Loucy (cell line): ENCODE data around the gene LRRC1.

ENCODE experiments used
- H2AFZ ChIP-seq: fragments of 200-600 bp; sonication (generic); 2 replicates; pipeline ENCODE4 v1.6.0; 2016; ENCODE audit warnings: antibody characterized with exemption, mild to moderate bottlenecking, low read length, moderate library complexity
- H3F3A ChIP-seq: fragments of 200-600 bp; 2 replicates; pipeline ENCODE4 v1.6.0; 2016; ENCODE audit warnings: antibody characterized with exemption, low read depth, mild to moderate bottlenecking
- H3K27me3 ChIP-seq: fragments of 200-600 bp; sonication (generic); 2 replicates; pipeline ENCODE4 v1.6.1; 2014; ENCODE audit warnings: low read length, mild to moderate bottlenecking; ENCODE audit not compliant: insufficient read depth, poor library complexity, severe bottlenecking
- H3K36me3 ChIP-seq: fragments of 200-600 bp; sonication (generic); 2 replicates; pipeline ENCODE4 v1.6.1; 2016; ENCODE audit warnings: low read length; ENCODE audit not compliant: insufficient read depth
- H3K4me1 ChIP-seq: fragments of 200-600 bp; sonication (generic); 2 replicates; pipeline ENCODE4 v1.5.1; 2014; ENCODE audit warnings: low read length, mild to moderate bottlenecking; ENCODE audit not compliant: insufficient read depth, poor library complexity, severe bottlenecking
- H3K4me2 ChIP-seq: fragments of 200-600 bp; sonication (generic); 2 replicates; pipeline ENCODE4 v1.6.0; 2014; ENCODE audit warnings: antibody characterized with exemption, low read length, low read depth, mild to moderate bottlenecking; ENCODE audit not compliant: poor library complexity, severe bottlenecking
- H3K4me3 ChIP-seq: fragments of 200-600 bp; sonication (generic); 2 replicates; pipeline ENCODE4 v1.5.1; 2014; ENCODE audit warnings: low read length, mild to moderate bottlenecking, mixed read lengths; ENCODE audit not compliant: poor library complexity, severe bottlenecking
- H3K79me2 ChIP-seq: fragments of 200-600 bp; sonication (generic); 2 replicates; pipeline ENCODE4 v1.6.1; 2014; ENCODE audit warnings: low read length; ENCODE audit not compliant: insufficient read depth
- H3K9ac ChIP-seq: fragments of 200-600 bp; sonication (generic); 2 replicates; pipeline ENCODE4 v1.6.0; 2014; ENCODE audit warnings: mild to moderate bottlenecking, low read depth, low read length, moderate library complexity; ENCODE audit not compliant: poor library complexity, severe bottlenecking
- H3K9me2 ChIP-seq: fragments of 200-600 bp; sonication (generic); replicated peaks from 2 replicates; pipeline ENCODE4 v1.6.1; 2016; ENCODE audit warnings: low read depth, low read length, mixed read lengths
- H3K9me3 ChIP-seq: fragments of 200-600 bp; sonication (generic); 2 replicates; pipeline ENCODE4 v1.6.1; 2014; ENCODE audit warnings: mild to moderate bottlenecking, antibody characterized with exemption, low read length, low read depth; ENCODE audit not compliant: insufficient read depth
- H4K20me1 ChIP-seq: fragments of 200-600 bp; sonication (generic); 2 replicates; pipeline ENCODE4 v1.6.0; 2014; ENCODE audit warnings: antibody characterized with exemption, low read length, mild to moderate bottlenecking; ENCODE audit not compliant: insufficient read depth, poor library complexity, severe bottlenecking
- EZH2phosphoT487 ChIP-seq: fragments of 200-600 bp; IDR thresholded peaks from 2 replicates; pipeline ENCODE4 v1.6.1; 2018; ENCODE audit warnings: antibody characterized with exemption, mild to moderate bottlenecking, moderate library complexity, borderline replicate concordance
- TF ChIP-seq, protein P1 (sequence below): fragments of 200-600 bp; sonication (generic); conservative IDR thresholded peaks from 2 replicates; pipeline ENCODE4 v1.5.1; 2014; ENCODE audit warnings: mild to moderate bottlenecking, antibody characterized with exemption, low read length

LRRC1 gene

DNA sequence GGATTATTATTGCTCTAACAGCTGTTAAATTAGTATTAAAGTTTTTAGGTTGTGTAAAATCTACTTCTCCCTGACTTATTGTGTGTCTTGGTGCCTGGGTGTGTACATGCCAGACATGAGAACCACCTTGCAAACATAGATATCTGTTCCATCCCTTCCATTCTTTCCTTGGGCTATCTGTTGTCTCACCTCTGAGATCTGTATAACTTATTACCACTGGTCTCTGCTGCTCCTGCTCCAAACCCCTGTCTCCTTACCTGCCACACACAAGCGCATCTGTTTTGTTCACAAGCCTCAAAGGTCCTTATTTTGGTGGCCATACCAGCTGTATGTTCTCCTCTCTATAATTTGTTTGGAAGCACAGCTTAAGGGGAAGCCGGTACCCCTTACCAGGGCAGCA is 2.5 kb downstream of the LRRC1 start:
- peaks cover 49% of the 10 kb centered on the region for H3K79me2 ChIP-seq
- H2AFZ ChIP-seq: no peak overlapping the region
- H3K4me2 ChIP-seq: peak overlapping the region; percentile 79
- TF ChIP-seq EZH2phosphoT487: no peak
- TF ChIP-seq, protein P1, sequence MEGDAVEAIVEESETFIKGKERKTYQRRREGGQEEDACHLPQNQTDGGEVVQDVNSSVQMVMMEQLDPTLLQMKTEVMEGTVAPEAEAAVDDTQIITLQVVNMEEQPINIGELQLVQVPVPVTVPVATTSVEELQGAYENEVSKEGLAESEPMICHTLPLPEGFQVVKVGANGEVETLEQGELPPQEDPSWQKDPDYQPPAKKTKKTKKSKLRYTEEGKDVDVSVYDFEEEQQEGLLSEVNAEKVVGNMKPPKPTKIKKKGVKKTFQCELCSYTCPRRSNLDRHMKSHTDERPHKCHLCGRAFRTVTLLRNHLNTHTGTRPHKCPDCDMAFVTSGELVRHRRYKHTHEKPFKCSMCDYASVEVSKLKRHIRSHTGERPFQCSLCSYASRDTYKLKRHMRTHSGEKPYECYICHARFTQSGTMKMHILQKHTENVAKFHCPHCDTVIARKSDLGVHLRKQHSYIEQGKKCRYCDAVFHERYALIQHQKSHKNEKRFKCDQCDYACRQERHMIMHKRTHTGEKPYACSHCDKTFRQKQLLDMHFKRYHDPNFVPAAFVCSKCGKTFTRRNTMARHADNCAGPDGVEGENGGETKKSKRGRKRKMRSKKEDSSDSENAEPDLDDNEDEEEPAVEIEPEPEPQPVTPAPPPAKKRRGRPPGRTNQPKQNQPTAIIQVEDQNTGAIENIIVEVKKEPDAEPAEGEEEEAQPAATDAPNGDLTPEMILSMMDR: no peak
- H3K9ac ChIP-seq: no peak overlapping the region
- H3K9me2 ChIP-seq: no peaks in the 10 kb centered on the region
- no peaks in the 10 kb centered on the region for H3K36me3 ChIP-seq
- peak overlapping the region; percentile 82 for H3K4me3 ChIP-seq
- H3K9me3 ChIP-seq: no peaks in the 10 kb centered on the region
- H3K27me3 ChIP-seq: no peaks in the 10 kb centered on the region
- peaks cover 56% of the 10 kb centered on the region for H3K4me1 ChIP-seq
- H4K20me1 ChIP-seq: peaks cover 32% of the 10 kb centered on the region
- H3F3A ChIP-seq: no peaks in the 10 kb centered on the region

DNA sequence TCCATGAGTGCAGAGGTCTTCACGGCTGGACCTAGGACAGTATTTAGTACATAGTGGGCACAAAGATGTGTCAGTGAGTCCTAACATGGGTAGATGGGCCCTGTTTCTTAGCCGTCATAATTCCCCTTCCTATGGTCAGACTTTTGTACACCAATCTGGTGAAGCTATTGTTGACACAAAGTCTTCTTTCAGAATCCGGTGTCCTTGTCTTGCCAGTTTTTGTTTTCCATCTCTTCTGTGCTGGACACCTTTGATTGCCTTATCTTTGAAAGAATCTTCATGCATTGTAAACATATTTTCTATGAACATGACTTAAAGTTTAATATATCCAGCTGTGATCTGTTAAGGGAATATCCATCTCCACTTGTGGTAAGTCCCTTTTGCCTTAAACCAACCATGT is 4.5 kb downstream of the LRRC1 start:
- no peaks in the 10 kb centered on the region for H3K27me3 ChIP-seq
- TF ChIP-seq EZH2phosphoT487: no peak
- TF ChIP-seq, protein P1: no peak
- H3K4me2 ChIP-seq: peak overlapping the region; percentile 57
- no peaks in the 10 kb centered on the region for H3K36me3 ChIP-seq
- peak overlapping the region; percentile 10 for H3K4me3 ChIP-seq
- H3F3A ChIP-seq: no peaks in the 10 kb centered on the region
- H3K9me2 ChIP-seq: no peaks in the 10 kb centered on the region
- no peaks in the 10 kb centered on the region for H3K9me3 ChIP-seq
- H4K20me1 ChIP-seq: peaks cover 32% of the 10 kb centered on the region
- no peak overlapping the region for H2AFZ ChIP-seq
- no peak overlapping the region for H3K9ac ChIP-seq
- H3K4me1 ChIP-seq: peaks cover 50% of the 10 kb centered on the region
- H3K79me2 ChIP-seq: peaks cover 63% of the 10 kb centered on the region

DNA sequence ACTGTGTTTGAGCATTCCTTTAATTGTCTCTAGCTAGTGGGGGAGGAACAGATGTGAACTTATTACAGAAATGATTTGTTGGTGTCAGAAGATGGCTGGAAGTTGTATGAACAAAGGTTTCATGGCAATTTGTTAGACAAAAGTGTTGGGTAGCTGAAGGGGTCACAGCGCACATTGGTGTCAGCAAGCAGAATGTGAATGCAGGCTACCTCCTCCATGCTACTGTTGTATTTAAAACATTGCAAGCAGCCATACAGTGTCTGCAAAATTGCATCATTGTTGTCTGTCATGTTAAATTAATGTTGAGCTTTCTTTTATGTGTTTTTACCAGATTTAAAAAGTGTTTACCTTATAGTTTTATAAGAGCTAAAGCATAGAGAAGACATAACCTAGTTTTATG is 6.2 kb downstream of the LRRC1 start:
- H4K20me1 ChIP-seq: peaks cover 23% of the 10 kb centered on the region
- H3K27me3 ChIP-seq: no peaks in the 10 kb centered on the region
- no peaks in the 10 kb centered on the region for H3K36me3 ChIP-seq
- no peak overlapping the region for H3K4me3 ChIP-seq
- H3K4me2 ChIP-seq: peak overlapping the region; percentile 45
- peaks cover 66% of the 10 kb centered on the region for H3K79me2 ChIP-seq
- TF ChIP-seq, protein P1: no peak
- TF ChIP-seq EZH2phosphoT487: no peak
- no peak overlapping the region for H2AFZ ChIP-seq
- H3F3A ChIP-seq: no peaks in the 10 kb centered on the region
- no peaks in the 10 kb centered on the region for H3K9me3 ChIP-seq
- H3K9ac ChIP-seq: no peak overlapping the region
- peaks cover 48% of the 10 kb centered on the region for H3K4me1 ChIP-seq
- no peaks in the 10 kb centered on the region for H3K9me2 ChIP-seq
